Neutrophil (primary cell): Measurements from ENCODE around the gene MON1B.

Experiments
- H3K27ac ChIP-seq: fragments of 200-600 bp; sonication (generic); 2 replicates; pipeline ENCODE4 v1.5.1; 2016; ENCODE audit warnings: mild to moderate bottlenecking, moderate library complexity
- H3K27me3 ChIP-seq: fragments of 200-600 bp; sonication (generic); 2 replicates; pipeline ENCODE4 v1.6.0; 2016; ENCODE audit warnings: mild to moderate bottlenecking
- H3K36me3 ChIP-seq: fragments of 200-600 bp; sonication (generic); 2 replicates; pipeline ENCODE4 v1.5.1; 2017
- H3K4me1 ChIP-seq, 2 experiments: fragments of 200-600 bp in 1 of 2; sonication (generic) in 1 of 2; 1 replicate in 1 of 2; 2 replicates in 1 of 2; pipeline versions ENCODE4 v1.5.1 to v1.6.1; 2013 to 2016; ENCODE audit warnings: low read depth in 1 of 2, low read length in 1 of 2, mild to moderate bottlenecking in 1 of 2, moderate library complexity in 1 of 2; ENCODE audit not compliant: control insufficient read depth in 1 of 2, insufficient read depth in 1 of 2
- H3K4me3 ChIP-seq, 2 experiments: fragments of 200-600 bp in 1 of 2; sonication (generic) in 1 of 2; 1 replicate in 1 of 2; 2 replicates in 1 of 2; pipeline ENCODE4 v1.5.1; 2013 to 2016; ENCODE audit warnings: low read depth in 1 of 2, low read length in 1 of 2, mild to moderate bottlenecking in 1 of 2, moderate library complexity in 1 of 2
- H3K9me3 ChIP-seq: fragments of 200-600 bp; sonication (generic); 2 replicates; pipeline ENCODE4 v1.5.1; 2016
- CTCF ChIP-seq: fragments of 200-600 bp; sonication (generic); IDR thresholded peaks from 2 replicates; pipeline ENCODE4 v1.5.1; 2016; ENCODE audit warnings: antibody characterized with exemption

MON1B gene

GRCh38 chr16:77213542-77214106 is 22.6 kb downstream of the MON1B start:
- H3K4me3 ChIP-seq: no peak overlapping the region
- H3K27ac ChIP-seq: no peak overlapping the region
- no peak for TF ChIP-seq CTCF
- H3K27me3 ChIP-seq: peaks cover 43% of the 10 kb centered on the region
- peaks cover 5 to 15% of the 10 kb centered on the region in 2 experiments for H3K4me1 ChIP-seq
- no peaks in the 10 kb centered on the region for H3K9me3 ChIP-seq
- no peaks in the 10 kb centered on the region for H3K36me3 ChIP-seq

- Histone ChIP-seq H3K27me3 (peaks cover 43% of the 10 kb centered on the region), H3K36me3 (no peaks in the 10 kb centered on the region), H3K9me3 (no peaks in the 10 kb centered on the region), H3K27ac (no peak overlapping the region), H3K4me3 (no peak overlapping the region), H3K4me1 (peaks cover 5 to 15% of the 10 kb centered on the region in 2 experiments)
- TF ChIP-seq CTCF: no peak
Observed at GRCh38 chr16:77214411-77215138, 23.6 kb downstream of the MON1B start.

DNA sequence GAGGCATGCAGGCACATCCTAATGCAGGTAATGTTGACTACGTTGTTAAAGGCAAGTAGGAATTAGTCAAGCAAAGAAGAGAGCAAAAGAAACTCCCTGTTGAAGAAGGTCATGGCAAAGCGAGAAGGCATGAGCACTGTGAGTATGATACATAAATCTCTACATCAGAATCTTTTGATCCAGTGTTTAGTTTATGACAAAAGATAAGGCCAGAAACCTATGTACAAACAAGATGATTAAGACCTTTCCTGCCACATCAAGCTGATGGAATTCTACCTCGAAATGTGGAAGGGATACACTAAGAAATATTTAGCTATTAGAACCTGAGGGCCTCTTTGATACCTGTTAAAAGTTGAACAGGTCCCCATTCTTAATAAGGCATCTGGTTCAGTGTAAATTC is 28.4 kb downstream of the MON1B start:
- Histone ChIP-seq H3K4me3 (no peak overlapping the region), H3K36me3 (no peaks in the 10 kb centered on the region), H3K9me3 (no peaks in the 10 kb centered on the region), H3K27ac (no peak overlapping the region), H3K27me3 (peaks cover 2% of the 10 kb centered on the region), H3K4me1 (no peaks in the 10 kb centered on the region)
- no peak for TF ChIP-seq CTCF

GRCh38 chr16:77220427-77220826 is 29.4 kb downstream of the MON1B start:
- TF ChIP-seq CTCF: no peak
- no peaks in the 10 kb centered on the region for H3K9me3 ChIP-seq
- no peak overlapping the region for H3K27ac ChIP-seq
- H3K4me1 ChIP-seq: no peaks in the 10 kb centered on the region
- H3K27me3 ChIP-seq: peaks cover 5% of the 10 kb centered on the region
- no peak overlapping the region for H3K4me3 ChIP-seq
- no peaks in the 10 kb centered on the region for H3K36me3 ChIP-seq

GRCh38 chr16:77221482-77221881 is 30.5 kb downstream of the MON1B start:
- TF ChIP-seq CTCF: no peak
- no peaks in the 10 kb centered on the region for H3K9me3 ChIP-seq
- no peaks in the 10 kb centered on the region for H3K4me1 ChIP-seq
- no peak overlapping the region for H3K4me3 ChIP-seq
- H3K27me3 ChIP-seq: peaks cover 8% of the 10 kb centered on the region
- H3K36me3 ChIP-seq: no peaks in the 10 kb centered on the region
- no peak overlapping the region for H3K27ac ChIP-seq
